ENCODE results near the gene EXT2. TPM values are rescaled to one million over a fixed set of nuclear protein-coding genes. Genes with fewer than 3 reads are reported as not detected.

Gene EXT2
- total and polyA plus RNA-seq, 11 donors = 12.6 to 41.9 (median 31.9) TPM

GRCh38 chr11:44047931-44048431 lies 47.5 kb upstream of the EXT2 start, which contains the start of gene ACCSL:
TSS of gene ACCSL (plus strand) at chr11:44047981. CDS start at chr11:44048037, 56 bp downstream.
- Histone ChIP-seq H3K27ac (no peak within 1 kb of the TSS), H3K9me3 (no peaks in the 10 kb centered on the region), H3K4me1 (no peaks in the 10 kb centered on the region), H3K36me3 (no peaks in the 10 kb centered on the region), H3K27me3 (no peaks in the 10 kb centered on the region), H3K4me3 (no peak within 1 kb of the TSS)
- 74 to 82% (median 79%) methylated on average over 6 to 12 of the region's 12 CpGs for WGBS, 4 donors
- TF ChIP-seq POLR2A (IDR thresholded peaks at IDR 0.05) = no peak
- no peak for TF ChIP-seq CTCF (IDR thresholded peaks at IDR 0.05)
- DNase-seq (no peak), ATAC-seq (peak in 3 of 4 donors; percentile 28 to 65 (median 50))
- intact Hi-C loops (cut with DNase I) = loop anchor here in 1 of 10 donors (10.0 kb wide), 1 partner anchor 57 kb away; no protein-coding TSS in a partner anchor

- 83 to 88% (median 85%) methylated on average over 3 of the region's 3 CpGs for WGBS, 4 donors
- H3K4me3 ChIP-seq = no peak overlapping the region
- H3K27ac ChIP-seq = no peak overlapping the region
- no peaks in the 10 kb centered on the region for H3K9me3 ChIP-seq
- H3K4me1 ChIP-seq = no peaks in the 10 kb centered on the region
- DNase-seq (no peak), ATAC-seq (no peak)
- no peaks in the 10 kb centered on the region for H3K27me3 ChIP-seq
- intact Hi-C loops (cut with DNase I) = loop anchor here in 1 of 10 donors (10.0 kb wide), 1 partner anchor 55 kb away; no protein-coding TSS in a partner anchor
- no peak for TF ChIP-seq POLR2A (IDR thresholded peaks at IDR 0.05)
- no peak for TF ChIP-seq CTCF (IDR thresholded peaks at IDR 0.05)
- no peaks in the 10 kb centered on the region for H3K36me3 ChIP-seq
Measured at GRCh38 chr11:44049832-44050231, 45.6 kb upstream of the EXT2 start.

- no peak for TF ChIP-seq CTCF (IDR thresholded peaks at IDR 0.05)
- Histone ChIP-seq H3K4me1 (no peaks in the 10 kb centered on the region), H3K9me3 (no peaks in the 10 kb centered on the region), H3K36me3 (no peaks in the 10 kb centered on the region), H3K4me3 (no peak overlapping the region), H3K27ac (no peak overlapping the region), H3K27me3 (no peaks in the 10 kb centered on the region)
- ATAC-seq (no peak), DNase-seq (no peak)
- 87 to 95% (median 91%) methylated on average over 4 of the region's 4 CpGs for WGBS, 4 donors
- intact Hi-C loops (cut with DNase I) = no loop called here
Measured at GRCh38 chr11:44051171-44051570, 44.3 kb upstream of the EXT2 start.

- DNase-seq = no peak
- Histone ChIP-seq H3K9me3 (no peaks in the 10 kb centered on the region), H3K4me1 (no peaks in the 10 kb centered on the region), H3K4me3 (no peak overlapping the region), H3K27ac (no peak overlapping the region), H3K36me3 (no peaks in the 10 kb centered on the region), H3K27me3 (no peaks in the 10 kb centered on the region)
- 64 to 76% (median 70%) methylated on average over 6 of the region's 6 CpGs for WGBS, 4 donors
- no peak for TF ChIP-seq CTCF (IDR thresholded peaks at IDR 0.05)
- no peak for TF ChIP-seq POLR2A (IDR thresholded peaks at IDR 0.05)
- ATAC-seq = no peak
- intact Hi-C loops (cut with DNase I) = no loop called here
Measured at GRCh38 chr11:44057340-44057739, 38.1 kb upstream of the EXT2 start.
